IPS DF 4.7 (cell line): Measurements from ENCODE around the gene HOMEZ.
"Not testable (repeated sequence)": the region's sequence is repeated elsewhere in the genome, so short reads cannot be mapped to it uniquely, and the experiment has no call there.

Experiments used
- DNase-seq: peaks from one replicate; pipeline ENCODE4 v3.0.0-alpha.2; 2013; ENCODE audit warnings: low spot score; ENCODE audit errors: extremely low read depth

Gene HOMEZ

GRCh38 chr14:23284654-23285529 is 1.0 kb downstream of the HOMEZ start:
- no peak for DNase-seq

GRCh38 chr14:23281247-23281646 is 4.7 kb downstream of the HOMEZ start:
- DNase-seq: no peak

- DNase-seq: not testable (repeated sequence)
These were observed 8.0 kb downstream of the HOMEZ start for GRCh38 chr14:23277928-23278327.

GRCh38 chr14:23277189-23277588 is 8.7 kb downstream of the HOMEZ start:
- no peak for DNase-seq

GRCh38 chr14:23275412-23275811 is 10.5 kb downstream of the HOMEZ start:
- no peak for DNase-seq

- no peak for DNase-seq
These were observed 16.7 kb downstream of the HOMEZ start for GRCh38 chr14:23269193-23269592.

- DNase-seq: not testable (repeated sequence)
These were observed 25.1 kb downstream of the HOMEZ start for GRCh38 chr14:23260849-23261248.

GRCh38 chr14:23259426-23259825 is 26.5 kb downstream of the HOMEZ start:
- DNase-seq: no peak

- DNase-seq: no peak
These were observed 27.7 kb downstream of the HOMEZ start for GRCh38 chr14:23258256-23258655.

GRCh38 chr14:23252420-23253333 is 33.3 kb downstream of the HOMEZ start:
- DNase-seq: no peak

- DNase-seq: no peak
These were observed 33.9 kb downstream of the HOMEZ start for GRCh38 chr14:23252006-23252405.

GRCh38 chr14:23249824-23250223 is 36.1 kb downstream of the HOMEZ start:
- no peak for DNase-seq

GRCh38 chr14:23248601-23249000 is 37.3 kb downstream of the HOMEZ start:
- DNase-seq: no peak

- DNase-seq: no peak
These were observed 40.6 kb downstream of the HOMEZ start for GRCh38 chr14:23245282-23245681.

GRCh38 chr14:23243066-23243465 is 42.9 kb downstream of the HOMEZ start:
- DNase-seq: no peak

- DNase-seq: no peak
These were observed 43.9 kb downstream of the HOMEZ start for GRCh38 chr14:23242076-23242475.

- DNase-seq: not testable (repeated sequence)
These were observed 44.7 kb downstream of the HOMEZ start for GRCh38 chr14:23241061-23241715.

GRCh38 chr14:23240661-23241060 is 45.3 kb downstream of the HOMEZ start:
- no peak for DNase-seq

GRCh38 chr14:23237772-23238594 is 47.9 kb downstream of the HOMEZ start, which contains the start of gene RNF212B:
Gene RNF212B (plus strand): TSS chr14:23237936. CDS start chr14:23240346, 2,410 bp downstream.
- DNase-seq: peak; percentile 41

GRCh38 chr14:23232241-23232808 is 53.6 kb downstream of the HOMEZ start:
- DNase-seq: not testable (repeated sequence)
